Measurements from ENCODE around the gene UBE2F.

UBE2F gene

DNA sequence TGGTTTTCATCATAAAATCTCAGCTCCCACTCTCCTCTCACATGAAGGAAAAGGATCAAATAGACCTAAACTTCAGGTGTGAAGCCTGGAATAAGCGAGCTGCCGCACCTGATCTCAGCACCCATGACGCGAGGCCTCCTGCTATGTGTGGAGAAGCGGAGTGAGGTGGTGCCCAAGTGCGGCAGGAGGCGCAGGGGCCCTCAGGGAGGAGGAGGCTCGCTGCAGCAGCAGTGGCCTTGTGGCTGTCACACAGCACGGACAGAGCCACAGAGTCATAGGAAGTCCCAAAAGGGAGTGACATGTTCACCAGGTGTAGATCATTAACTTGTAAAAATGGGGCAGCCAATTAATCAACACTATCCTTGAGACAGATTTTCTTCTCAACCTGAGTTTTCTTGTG lies 103.1 kb downstream of the UBE2F start:
- Histone ChIP-seq H4K8ac (ENCODE audit: low read depth, low read length) (no peak overlapping the region), H2BK5ac (ENCODE audit: low read length) (no peak overlapping the region), H3K18ac (ENCODE audit: low read length) (no peak overlapping the region), H2AK5ac (ENCODE audit: low read length) (no peak overlapping the region), H3K4ac (ENCODE audit: low read depth, low read length) (no peak overlapping the region), H3K36me3 (ENCODE audit: control insufficient read depth, insufficient read depth, low read length) (peaks cover 3% of the 10 kb centered on the region), H3K23ac (ENCODE audit: low read length) (no peak overlapping the region), H3K4me1 (ENCODE audit: control insufficient read depth, low read depth, low read length) (no peaks in the 10 kb centered on the region), H3K27ac (ENCODE audit: low read depth, low read length) (no peak overlapping the region), H3K4me3 (ENCODE audit: low read length) (no peak overlapping the region), H2BK15ac (replicated peaks; ENCODE audit: low read depth) (no peak overlapping the region), H3K27me3 (ENCODE audit: insufficient read depth, low read length, poor library complexity) (no peaks in the 10 kb centered on the region), H2BK120ac (ENCODE audit: low read depth, low read length) (no peak overlapping the region), H3K4me2 (ENCODE audit: low read length) (no peak overlapping the region), H3K79me1 (ENCODE audit: low read length) (peaks cover 2% of the 10 kb centered on the region), H3K9ac (ENCODE audit: low read length) (no peak overlapping the region), H3K79me2 (ENCODE audit: control insufficient read depth, insufficient read depth, low read length) (peaks cover 2% of the 10 kb centered on the region), H3K56ac (ENCODE audit: low read length) (no peak overlapping the region), H4K5ac (ENCODE audit: low read length) (no peak overlapping the region)
- DNase-seq = no peak
- no CpG with 5 or more reads among the region's 9 CpGs for WGBS (ENCODE audit: extremely low coverage, insufficient coverage, low lambda C conversion rate)

DNA sequence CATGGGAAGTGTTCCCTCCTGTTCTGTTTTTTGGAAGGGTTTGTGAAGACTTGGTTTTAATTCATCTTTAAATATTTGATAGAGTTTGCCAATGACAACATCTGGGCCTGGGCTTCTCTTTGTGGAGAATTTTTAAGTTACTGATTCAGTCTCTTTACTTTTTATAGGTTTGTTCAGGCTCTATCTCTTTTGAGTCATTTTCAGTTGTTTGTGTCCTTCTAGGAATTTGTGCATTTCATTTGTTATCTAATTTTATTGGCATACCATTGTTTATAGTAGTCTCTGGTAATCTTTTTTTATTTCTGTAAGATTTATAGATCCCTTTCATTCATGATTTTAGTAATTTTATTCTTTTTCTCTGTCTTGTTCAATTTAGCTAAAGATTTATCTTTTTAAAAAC lies 108.6 kb downstream of the UBE2F start:
- peaks cover 2% of the 10 kb centered on the region for H3K79me2 ChIP-seq (ENCODE audit: control insufficient read depth, insufficient read depth, low read length)
- no peak overlapping the region for H4K5ac ChIP-seq (ENCODE audit: low read length)
- H3K4me2 ChIP-seq (ENCODE audit: low read length) = no peak overlapping the region
- no peak overlapping the region for H4K8ac ChIP-seq (ENCODE audit: low read depth, low read length)
- no peak overlapping the region for H2BK120ac ChIP-seq (ENCODE audit: low read depth, low read length)
- no peak overlapping the region for H2BK15ac ChIP-seq (replicated peaks; ENCODE audit: low read depth)
- H3K18ac ChIP-seq (ENCODE audit: low read length) = no peak overlapping the region
- H3K4ac ChIP-seq (ENCODE audit: low read depth, low read length) = no peak overlapping the region
- H2AK5ac ChIP-seq (ENCODE audit: low read length) = no peak overlapping the region
- H3K27me3 ChIP-seq (ENCODE audit: insufficient read depth, low read length, poor library complexity) = no peaks in the 10 kb centered on the region
- no peaks in the 10 kb centered on the region for H3K4me1 ChIP-seq (ENCODE audit: control insufficient read depth, low read depth, low read length)
- H3K23ac ChIP-seq (ENCODE audit: low read length) = no peak overlapping the region
- H3K56ac ChIP-seq (ENCODE audit: low read length) = no peak overlapping the region
- H3K4me3 ChIP-seq (ENCODE audit: low read length) = no peak overlapping the region
- H3K36me3 ChIP-seq (ENCODE audit: control insufficient read depth, insufficient read depth, low read length) = no peaks in the 10 kb centered on the region
- H2BK5ac ChIP-seq (ENCODE audit: low read length) = no peak overlapping the region
- DNase-seq = no peak
- H3K79me1 ChIP-seq (ENCODE audit: low read length) = no peaks in the 10 kb centered on the region
- no peak overlapping the region for H3K9ac ChIP-seq (ENCODE audit: low read length)
- no peak overlapping the region for H3K27ac ChIP-seq (ENCODE audit: low read depth, low read length)

DNA sequence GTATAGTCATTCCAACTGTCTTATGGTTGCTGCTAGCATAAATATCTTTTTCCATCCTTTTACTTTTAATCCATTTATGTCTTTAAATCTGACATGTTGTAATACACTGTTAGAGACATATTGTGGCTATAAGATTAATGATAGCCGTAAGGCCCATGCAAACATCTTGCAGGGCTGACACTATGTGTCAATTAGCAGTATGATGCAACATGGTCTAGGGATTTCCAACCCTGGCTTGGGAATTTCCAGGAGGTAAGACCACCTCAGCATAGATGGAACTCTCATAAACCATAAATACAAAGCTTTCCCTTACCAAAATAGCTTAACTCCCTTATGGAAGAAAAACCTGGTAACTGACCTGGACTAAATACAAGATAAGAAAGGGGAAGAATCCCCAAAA lies 110.5 kb downstream of the UBE2F start:
- no peak overlapping the region for H4K8ac ChIP-seq (ENCODE audit: low read depth, low read length)
- H3K18ac ChIP-seq (ENCODE audit: low read length) = no peak overlapping the region
- H3K56ac ChIP-seq (ENCODE audit: low read length) = no peak overlapping the region
- no peak overlapping the region for H2BK120ac ChIP-seq (ENCODE audit: low read depth, low read length)
- H3K36me3 ChIP-seq (ENCODE audit: control insufficient read depth, insufficient read depth, low read length) = peaks cover 5% of the 10 kb centered on the region
- H3K9ac ChIP-seq (ENCODE audit: low read length) = no peak overlapping the region
- H3K4me1 ChIP-seq (ENCODE audit: control insufficient read depth, low read depth, low read length) = no peaks in the 10 kb centered on the region
- no peak overlapping the region for H3K4me3 ChIP-seq (ENCODE audit: low read length)
- no peak overlapping the region for H3K4ac ChIP-seq (ENCODE audit: low read depth, low read length)
- no peak overlapping the region for H2AK5ac ChIP-seq (ENCODE audit: low read length)
- no peaks in the 10 kb centered on the region for H3K79me1 ChIP-seq (ENCODE audit: low read length)
- H4K5ac ChIP-seq (ENCODE audit: low read length) = no peak overlapping the region
- WGBS (ENCODE audit: extremely low coverage, insufficient coverage, low lambda C conversion rate) = no CpG with 5 or more reads among the region's 1 CpG
- no peak overlapping the region for H3K23ac ChIP-seq (ENCODE audit: low read length)
- peak; percentile 73 for DNase-seq
- H3K79me2 ChIP-seq (ENCODE audit: control insufficient read depth, insufficient read depth, low read length) = peaks cover 1% of the 10 kb centered on the region
- no peak overlapping the region for H2BK5ac ChIP-seq (ENCODE audit: low read length)
- H2BK15ac ChIP-seq (replicated peaks; ENCODE audit: low read depth) = no peak overlapping the region
- no peaks in the 10 kb centered on the region for H3K27me3 ChIP-seq (ENCODE audit: insufficient read depth, low read length, poor library complexity)
- H3K27ac ChIP-seq (ENCODE audit: low read depth, low read length) = no peak overlapping the region
- no peak overlapping the region for H3K4me2 ChIP-seq (ENCODE audit: low read length)

DNA sequence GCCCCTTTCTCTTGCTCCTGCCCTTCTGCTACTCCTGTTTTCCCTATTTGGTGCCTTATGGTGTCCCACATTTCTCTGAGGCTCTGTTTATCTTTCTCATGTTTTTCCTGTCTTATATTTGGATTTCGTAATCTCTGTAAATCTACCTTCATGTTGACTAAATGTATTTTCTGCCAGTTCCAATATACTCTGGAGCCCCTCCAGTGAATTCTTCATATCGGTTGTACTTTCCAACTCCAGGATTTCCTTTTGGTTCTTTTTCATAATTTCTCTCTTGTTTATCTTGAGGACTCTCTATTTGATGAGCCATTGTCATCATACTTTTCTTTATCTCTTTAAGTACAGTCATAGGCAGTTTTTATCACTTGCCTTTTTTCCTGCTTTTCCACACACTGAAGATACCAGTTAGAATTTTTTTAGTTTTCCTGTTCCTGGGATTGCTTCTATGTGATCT lies 113.1 kb downstream of the UBE2F start:
- WGBS (ENCODE audit: extremely low coverage, insufficient coverage, low lambda C conversion rate) = no CpG with 5 or more reads among the region's 2 CpGs
- H3K9ac ChIP-seq (ENCODE audit: low read length) = no peak overlapping the region
- no peaks in the 10 kb centered on the region for H3K79me2 ChIP-seq (ENCODE audit: control insufficient read depth, insufficient read depth, low read length)
- H2BK5ac ChIP-seq (ENCODE audit: low read length) = no peak overlapping the region
- DNase-seq = no peak
- peaks cover 13% of the 10 kb centered on the region for H3K36me3 ChIP-seq (ENCODE audit: control insufficient read depth, insufficient read depth, low read length)
- no peak overlapping the region for H2BK120ac ChIP-seq (ENCODE audit: low read depth, low read length)
- no peak overlapping the region for H3K4ac ChIP-seq (ENCODE audit: low read depth, low read length)
- H3K18ac ChIP-seq (ENCODE audit: low read length) = no peak overlapping the region
- no peak overlapping the region for H4K5ac ChIP-seq (ENCODE audit: low read length)
- H3K56ac ChIP-seq (ENCODE audit: low read length) = no peak overlapping the region
- H3K27ac ChIP-seq (ENCODE audit: low read depth, low read length) = no peak overlapping the region
- no peak overlapping the region for H3K23ac ChIP-seq (ENCODE audit: low read length)
- H3K4me3 ChIP-seq (ENCODE audit: low read length) = no peak overlapping the region
- H2BK15ac ChIP-seq (replicated peaks; ENCODE audit: low read depth) = no peak overlapping the region
- no peaks in the 10 kb centered on the region for H3K27me3 ChIP-seq (ENCODE audit: insufficient read depth, low read length, poor library complexity)
- H4K8ac ChIP-seq (ENCODE audit: low read depth, low read length) = no peak overlapping the region
- H3K4me1 ChIP-seq (ENCODE audit: control insufficient read depth, low read depth, low read length) = no peaks in the 10 kb centered on the region
- no peak overlapping the region for H3K4me2 ChIP-seq (ENCODE audit: low read length)
- no peaks in the 10 kb centered on the region for H3K79me1 ChIP-seq (ENCODE audit: low read length)
- no peak overlapping the region for H2AK5ac ChIP-seq (ENCODE audit: low read length)

DNA sequence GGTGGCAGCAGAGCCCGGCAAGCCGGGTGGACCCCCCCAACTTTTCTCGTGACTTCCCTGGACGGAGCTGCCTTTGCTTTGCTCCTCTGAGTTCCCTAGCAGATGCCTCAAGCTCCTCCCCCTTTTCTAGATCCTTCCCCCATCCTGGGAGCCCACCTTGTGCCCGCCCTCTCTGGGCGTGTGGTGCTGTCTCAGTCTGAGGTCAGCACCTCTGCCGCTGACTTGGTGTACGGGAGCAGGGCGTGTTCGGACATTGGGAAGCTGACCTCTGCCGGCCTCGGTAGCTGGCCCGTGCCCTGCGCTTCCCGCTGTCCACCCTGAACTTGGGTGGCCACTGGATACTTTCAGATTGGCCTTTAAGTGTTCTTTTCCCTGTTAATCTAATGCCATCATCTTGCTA lies 113.7 kb downstream of the UBE2F start:
- H2BK5ac ChIP-seq (ENCODE audit: low read length) = no peak overlapping the region
- H3K18ac ChIP-seq (ENCODE audit: low read length) = no peak overlapping the region
- no peaks in the 10 kb centered on the region for H3K79me1 ChIP-seq (ENCODE audit: low read length)
- H4K5ac ChIP-seq (ENCODE audit: low read length) = no peak overlapping the region
- no peak overlapping the region for H3K23ac ChIP-seq (ENCODE audit: low read length)
- DNase-seq = no peak
- H3K4me2 ChIP-seq (ENCODE audit: low read length) = no peak overlapping the region
- H3K9ac ChIP-seq (ENCODE audit: low read length) = no peak overlapping the region
- H4K8ac ChIP-seq (ENCODE audit: low read depth, low read length) = no peak overlapping the region
- no peak overlapping the region for H2BK15ac ChIP-seq (replicated peaks; ENCODE audit: low read depth)
- peaks cover 13% of the 10 kb centered on the region for H3K36me3 ChIP-seq (ENCODE audit: control insufficient read depth, insufficient read depth, low read length)
- H3K56ac ChIP-seq (ENCODE audit: low read length) = no peak overlapping the region
- no peaks in the 10 kb centered on the region for H3K4me1 ChIP-seq (ENCODE audit: control insufficient read depth, low read depth, low read length)
- no peaks in the 10 kb centered on the region for H3K79me2 ChIP-seq (ENCODE audit: control insufficient read depth, insufficient read depth, low read length)
- no peak overlapping the region for H2AK5ac ChIP-seq (ENCODE audit: low read length)
- WGBS (ENCODE audit: extremely low coverage, insufficient coverage, low lambda C conversion rate) = no CpG with 5 or more reads among the region's 15 CpGs
- H3K27me3 ChIP-seq (ENCODE audit: insufficient read depth, low read length, poor library complexity) = no peaks in the 10 kb centered on the region
- no peak overlapping the region for H3K27ac ChIP-seq (ENCODE audit: low read depth, low read length)
- no peak overlapping the region for H3K4me3 ChIP-seq (ENCODE audit: low read length)
- H2BK120ac ChIP-seq (ENCODE audit: low read depth, low read length) = no peak overlapping the region
- H3K4ac ChIP-seq (ENCODE audit: low read depth, low read length) = no peak overlapping the region

- no peak overlapping the region for H3K4ac ChIP-seq (ENCODE audit: low read depth, low read length)
- H3K79me2 ChIP-seq (ENCODE audit: control insufficient read depth, insufficient read depth, low read length) = no peaks in the 10 kb centered on the region
- no peak overlapping the region for H3K18ac ChIP-seq (ENCODE audit: low read length)
- H3K9ac ChIP-seq (ENCODE audit: low read length) = no peak overlapping the region
- no peak overlapping the region for H3K4me2 ChIP-seq (ENCODE audit: low read length)
- no peak overlapping the region for H4K8ac ChIP-seq (ENCODE audit: low read depth, low read length)
- H4K5ac ChIP-seq (ENCODE audit: low read length) = no peak overlapping the region
- H2BK5ac ChIP-seq (ENCODE audit: low read length) = no peak overlapping the region
- H3K27ac ChIP-seq (ENCODE audit: low read depth, low read length) = no peak overlapping the region
- no peak for DNase-seq
- no peaks in the 10 kb centered on the region for H3K79me1 ChIP-seq (ENCODE audit: low read length)
- H3K4me1 ChIP-seq (ENCODE audit: control insufficient read depth, low read depth, low read length) = no peaks in the 10 kb centered on the region
- H2BK15ac ChIP-seq (replicated peaks; ENCODE audit: low read depth) = no peak overlapping the region
- no peak overlapping the region for H3K4me3 ChIP-seq (ENCODE audit: low read length)
- WGBS (ENCODE audit: extremely low coverage, insufficient coverage, low lambda C conversion rate) = no CpG with 5 or more reads among the region's 13 CpGs
- H3K23ac ChIP-seq (ENCODE audit: low read length) = no peak overlapping the region
- H2AK5ac ChIP-seq (ENCODE audit: low read length) = no peak overlapping the region
- H3K36me3 ChIP-seq (ENCODE audit: control insufficient read depth, insufficient read depth, low read length) = peaks cover 13% of the 10 kb centered on the region
- H3K27me3 ChIP-seq (ENCODE audit: insufficient read depth, low read length, poor library complexity) = no peaks in the 10 kb centered on the region
- H3K56ac ChIP-seq (ENCODE audit: low read length) = no peak overlapping the region
- H2BK120ac ChIP-seq (ENCODE audit: low read depth, low read length) = no peak overlapping the region
These were observed 114.3 kb downstream of the UBE2F start for GRCh38 chr2:238081150-238081549.
